Loucy (cell line): ENCODE measurements around the gene LCN12.

ENCODE experiments used
- EZH2phosphoT487 ChIP-seq: fragments of 200-600 bp; IDR thresholded peaks from 2 replicates; pipeline ENCODE4 v1.6.1; 2018; ENCODE audit warnings: antibody characterized with exemption, mild to moderate bottlenecking, moderate library complexity, borderline replicate concordance
- TF ChIP-seq, protein P1 (sequence below): fragments of 200-600 bp; sonication (generic); conservative IDR thresholded peaks from 2 replicates; pipeline ENCODE4 v1.5.1; 2014; ENCODE audit warnings: mild to moderate bottlenecking, antibody characterized with exemption, low read length

DNA sequence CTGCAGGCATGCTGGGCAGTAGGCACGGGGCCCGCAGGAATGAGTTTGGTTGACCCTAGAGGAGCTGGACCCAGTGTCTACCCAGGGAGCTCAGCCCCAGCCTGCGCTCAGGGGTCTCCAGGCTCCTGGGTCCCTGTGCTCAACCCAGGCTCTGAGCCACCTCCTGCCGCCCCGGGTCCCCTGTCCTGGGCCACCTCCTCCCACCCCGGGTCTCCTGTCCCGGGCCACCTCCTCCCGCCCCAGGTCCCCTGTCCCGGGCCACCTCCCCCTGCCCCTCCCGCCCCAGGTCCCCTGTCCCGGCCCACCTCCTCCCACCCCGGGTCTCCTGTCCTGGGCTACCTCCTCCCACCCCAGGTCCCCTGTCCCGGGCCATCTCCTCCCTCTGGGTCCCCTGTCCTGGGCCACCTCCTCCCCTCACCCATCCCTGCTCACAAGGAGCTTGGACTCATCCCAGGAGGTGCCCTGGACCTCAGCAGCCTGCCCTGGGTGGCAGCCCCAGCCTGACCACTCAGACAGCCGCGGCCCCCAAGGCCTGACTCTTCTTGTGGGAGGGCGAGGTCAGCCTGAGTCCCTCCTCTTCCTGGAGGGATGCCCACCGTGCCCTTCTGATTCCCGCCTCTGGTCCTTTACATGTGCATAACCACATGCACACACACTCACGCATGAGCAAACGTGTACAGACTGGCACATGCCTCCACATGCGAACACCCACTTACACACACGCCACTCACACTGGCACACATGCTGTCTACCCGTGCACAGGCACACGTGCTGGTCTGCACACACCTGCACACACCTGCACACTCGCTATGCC, 2.4 kb downstream of the LCN12 start:
- TF ChIP-seq, protein P1, sequence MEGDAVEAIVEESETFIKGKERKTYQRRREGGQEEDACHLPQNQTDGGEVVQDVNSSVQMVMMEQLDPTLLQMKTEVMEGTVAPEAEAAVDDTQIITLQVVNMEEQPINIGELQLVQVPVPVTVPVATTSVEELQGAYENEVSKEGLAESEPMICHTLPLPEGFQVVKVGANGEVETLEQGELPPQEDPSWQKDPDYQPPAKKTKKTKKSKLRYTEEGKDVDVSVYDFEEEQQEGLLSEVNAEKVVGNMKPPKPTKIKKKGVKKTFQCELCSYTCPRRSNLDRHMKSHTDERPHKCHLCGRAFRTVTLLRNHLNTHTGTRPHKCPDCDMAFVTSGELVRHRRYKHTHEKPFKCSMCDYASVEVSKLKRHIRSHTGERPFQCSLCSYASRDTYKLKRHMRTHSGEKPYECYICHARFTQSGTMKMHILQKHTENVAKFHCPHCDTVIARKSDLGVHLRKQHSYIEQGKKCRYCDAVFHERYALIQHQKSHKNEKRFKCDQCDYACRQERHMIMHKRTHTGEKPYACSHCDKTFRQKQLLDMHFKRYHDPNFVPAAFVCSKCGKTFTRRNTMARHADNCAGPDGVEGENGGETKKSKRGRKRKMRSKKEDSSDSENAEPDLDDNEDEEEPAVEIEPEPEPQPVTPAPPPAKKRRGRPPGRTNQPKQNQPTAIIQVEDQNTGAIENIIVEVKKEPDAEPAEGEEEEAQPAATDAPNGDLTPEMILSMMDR: no peak
- TF ChIP-seq EZH2phosphoT487: no peak
